Tibial artery (tissue), 4 donors: Measurements from ENCODE around the gene PDCD2.
"Not testable (repeated sequence)": the region's sequence is repeated elsewhere in the genome, so short reads cannot be mapped to it uniquely, and the experiment has no call there.

Experiments
- DNase-seq, 2 donors: peaks; one replicate each; pipeline ENCODE4 v3.0.0-alpha.2; 2019
- H3K27ac ChIP-seq, 2 donors: fragments of 200-600 bp; sonication (generic) in 1 of 2; 1 replicate in 1 of 2; 2 replicates in 1 of 2; pipeline ENCODE4 v1.5.1; 2018 to 2019; ENCODE audit warnings: mild to moderate bottlenecking in 1 of 2
- H3K27me3 ChIP-seq, 2 donors: fragments of 200-600 bp; sonication (generic) in 1 of 2; one replicate each; pipeline versions ENCODE4 v1.5.1 to v1.6.0; 2016 to 2019
- H3K36me3 ChIP-seq, 3 donors: fragments of 200-600 bp; sonication (generic) in 2 of 3; one replicate each; pipeline ENCODE4 v1.5.1; 2016 to 2019; ENCODE audit warnings: mild to moderate bottlenecking in 2 of 3
- H3K4me1 ChIP-seq, 4 donors: fragments of 200-600 bp; sonication (generic) in 2 of 4; 1 replicate in 3 of 4; 2 replicates in 1 of 4; pipeline ENCODE4 v1.5.1; 2016 to 2019
- H3K4me3 ChIP-seq, 2 donors: fragments of 200-600 bp; sonication (generic) in 1 of 2; 1 replicate in 1 of 2; 2 replicates in 1 of 2; pipeline ENCODE4 v1.5.1; 2018 to 2019; ENCODE audit warnings: mild to moderate bottlenecking in 2 of 2
- H3K9me3 ChIP-seq, 3 donors: fragments of 200-600 bp; sonication (generic) in 1 of 3; one replicate each; pipeline ENCODE4 v1.5.1; 2016 to 2019
- intact Hi-C: fragments of 100-400 bp; cut with DNase I; formaldehyde crosslinking; loops from one replicate; pipeline ENCODE4 v1.15.0; 2023; ENCODE audit warnings: low total_unique reads
- TF ChIP-seq, protein P1 (sequence below), 2 experiments: fragments of 200-600 bp in 1 of 2; fragments of 450-650 bp in 1 of 2; IDR thresholded peaks; one replicate each; pipeline ENCODE4 v1.5.1; 2017 to 2019; ENCODE audit warnings: antibody characterized with exemption in 2 of 2, mild to moderate bottlenecking in 1 of 2, moderate library complexity in 1 of 2

PDCD2 gene

DNA sequence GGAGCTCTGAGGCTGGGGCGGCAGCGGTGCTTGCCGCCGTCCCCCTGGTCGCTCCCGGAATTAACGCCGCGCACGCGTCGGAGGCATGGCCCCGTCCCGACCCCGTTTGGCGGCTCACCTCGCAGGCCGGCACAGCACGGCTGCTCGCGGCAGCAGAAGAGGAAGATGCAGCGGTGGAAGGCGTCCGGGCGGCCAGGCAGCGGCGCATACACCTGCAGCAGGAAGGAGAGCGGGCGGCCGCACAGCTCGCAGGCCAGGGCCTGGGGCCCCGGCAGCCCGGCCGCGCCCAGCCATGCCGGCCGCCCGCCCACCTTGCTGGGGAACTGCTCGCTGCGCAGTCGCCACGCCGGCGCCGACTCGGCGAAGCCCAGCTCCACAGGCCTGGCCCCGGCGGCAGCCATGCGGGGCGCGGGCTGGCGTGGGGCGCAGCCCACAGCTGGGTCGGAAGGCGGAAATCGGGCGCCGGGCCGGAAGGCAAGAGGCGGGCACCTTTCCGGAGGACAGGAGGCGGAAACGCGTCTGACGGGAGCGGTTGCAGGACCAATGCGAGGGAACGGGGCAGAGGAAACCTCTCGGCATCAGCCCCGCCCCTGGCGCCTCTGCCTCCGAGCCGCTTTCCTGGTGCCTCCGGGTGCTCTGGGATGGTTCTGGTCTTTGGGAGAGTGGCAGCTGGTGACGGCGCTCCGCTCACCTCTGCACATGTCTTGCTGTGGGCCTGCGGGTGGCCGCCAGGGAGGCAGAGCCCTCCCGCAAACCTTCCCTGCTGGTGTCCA, at the start of gene PDCD2:
Gene PDCD2, minus strand, starts transcription at position 457 of the 773 bp plus-strand sequence. Its CDS starts 56 bp downstream, at position 401.
- peak; percentile 90 to 95 for DNase-seq
- H3K4me3 ChIP-seq, result peak within 1 kb of the TSS; percentile 81 to 93
- TF ChIP-seq, protein P1, sequence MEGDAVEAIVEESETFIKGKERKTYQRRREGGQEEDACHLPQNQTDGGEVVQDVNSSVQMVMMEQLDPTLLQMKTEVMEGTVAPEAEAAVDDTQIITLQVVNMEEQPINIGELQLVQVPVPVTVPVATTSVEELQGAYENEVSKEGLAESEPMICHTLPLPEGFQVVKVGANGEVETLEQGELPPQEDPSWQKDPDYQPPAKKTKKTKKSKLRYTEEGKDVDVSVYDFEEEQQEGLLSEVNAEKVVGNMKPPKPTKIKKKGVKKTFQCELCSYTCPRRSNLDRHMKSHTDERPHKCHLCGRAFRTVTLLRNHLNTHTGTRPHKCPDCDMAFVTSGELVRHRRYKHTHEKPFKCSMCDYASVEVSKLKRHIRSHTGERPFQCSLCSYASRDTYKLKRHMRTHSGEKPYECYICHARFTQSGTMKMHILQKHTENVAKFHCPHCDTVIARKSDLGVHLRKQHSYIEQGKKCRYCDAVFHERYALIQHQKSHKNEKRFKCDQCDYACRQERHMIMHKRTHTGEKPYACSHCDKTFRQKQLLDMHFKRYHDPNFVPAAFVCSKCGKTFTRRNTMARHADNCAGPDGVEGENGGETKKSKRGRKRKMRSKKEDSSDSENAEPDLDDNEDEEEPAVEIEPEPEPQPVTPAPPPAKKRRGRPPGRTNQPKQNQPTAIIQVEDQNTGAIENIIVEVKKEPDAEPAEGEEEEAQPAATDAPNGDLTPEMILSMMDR (IDR thresholded peaks at IDR 0.05), result no peak
- H3K9me3 ChIP-seq, result no peaks in the 10 kb centered on the region
- intact Hi-C loops, result no loop called here
- H3K27ac ChIP-seq, result peak within 1 kb of the TSS; percentile 77 to 86
- H3K27me3 ChIP-seq, result no peaks in the 10 kb centered on the region
- H3K4me1 ChIP-seq, result peaks cover 0 to 16% (median 10%) of the 10 kb centered on the region in 4 donors
- H3K36me3 ChIP-seq, result peaks cover 18 to 34% (median 25%) of the 10 kb centered on the region in 3 donors

GRCh38 chr6:170616020-170616554, 31.6 kb upstream of the PDCD2 start:
- H3K27me3 ChIP-seq, H3K27ac ChIP-seq, H3K36me3 ChIP-seq, H3K9me3 ChIP-seq, H3K4me1 ChIP-seq, DNase-seq, intact Hi-C loops, H3K4me3 ChIP-seq: not testable (repeated sequence)

GRCh38 chr6:170612256-170612804, 27.9 kb upstream of the PDCD2 start:
- H3K9me3 ChIP-seq, H3K4me1 ChIP-seq, H3K36me3 ChIP-seq, H3K4me3 ChIP-seq, DNase-seq, intact Hi-C loops, H3K27ac ChIP-seq: not testable (repeated sequence)
- H3K27me3 ChIP-seq, result peaks cover 0 to 29% of the 10 kb centered on the region in 2 donors

GRCh38 chr6:170609225-170609624, 24.8 kb upstream of the PDCD2 start:
- H3K27me3 ChIP-seq, result peaks cover 0 to 31% of the 10 kb centered on the region in 2 donors

GRCh38 chr6:170605574-170606259, 21.3 kb upstream of the PDCD2 start:
- TF ChIP-seq, protein P1 (IDR thresholded peaks at IDR 0.05), result no peak
- DNase-seq, result no peak
- H3K36me3 ChIP-seq, result no peaks in the 10 kb centered on the region
- intact Hi-C loops, result no loop called here
- no peak overlapping the region for H3K27ac ChIP-seq
- H3K27me3 ChIP-seq, result peaks cover 0 to 27% of the 10 kb centered on the region in 2 donors
- H3K4me1 ChIP-seq, result no peaks in the 10 kb centered on the region
- no peaks in the 10 kb centered on the region for H3K9me3 ChIP-seq
- H3K4me3 ChIP-seq, result no peak overlapping the region

More at GRCh38 chr6:170609225-170609624, 24.8 kb upstream of the PDCD2 start:
- H3K4me3 ChIP-seq, H3K36me3 ChIP-seq, H3K4me1 ChIP-seq, H3K27ac ChIP-seq, DNase-seq, H3K9me3 ChIP-seq, intact Hi-C loops: not testable (repeated sequence)

DNA sequence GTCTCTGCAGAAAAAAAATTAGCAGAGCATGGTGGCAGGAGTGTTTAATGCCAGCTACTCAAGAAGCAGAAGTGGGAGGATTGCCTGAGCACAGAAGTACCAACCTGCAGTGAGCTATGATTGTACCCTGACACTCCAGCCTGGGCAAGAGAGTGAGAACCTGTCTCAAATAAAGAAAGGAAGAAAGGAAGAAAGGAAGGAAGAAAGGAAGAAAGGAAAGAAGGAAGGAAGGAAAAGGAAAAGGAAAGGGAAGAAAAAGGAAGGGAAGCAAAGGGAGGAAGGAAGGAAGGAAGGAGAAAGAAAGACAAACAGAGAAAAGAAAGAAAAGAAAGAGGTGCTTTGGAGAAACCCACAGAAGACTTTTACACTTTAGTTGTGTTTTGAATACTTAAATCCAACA, 12.8 kb upstream of the PDCD2 start:
- peaks cover 0 to 6% (median 0%) of the 10 kb centered on the region in 3 donors for H3K9me3 ChIP-seq
- TF ChIP-seq, protein P1 (IDR thresholded peaks at IDR 0.05), result no peak
- no peak for DNase-seq
- peaks cover 0 to 5% of the 10 kb centered on the region in 2 donors for H3K27me3 ChIP-seq
- intact Hi-C loops, result no loop called here
- H3K27ac ChIP-seq, result no peak overlapping the region
- no peaks in the 10 kb centered on the region for H3K4me1 ChIP-seq
- H3K36me3 ChIP-seq, result no peaks in the 10 kb centered on the region
- no peak overlapping the region for H3K4me3 ChIP-seq
